Adrenal gland (tissue), 5 donors: ENCODE measurements around the gene ATRIP.

Experiments
- POLR2A ChIP-seq, 2 donors: fragments of 450-650 bp; IDR thresholded peaks; one replicate each; pipeline ENCODE4 v1.6.1; 2017; ENCODE audit warnings: antibody characterized with exemption in 2 of 2, mild to moderate bottlenecking in 2 of 2, moderate library complexity in 1 of 2
- TF ChIP-seq, protein P1 (sequence below), 6 experiments: fragments of 450-650 bp in 4 of 6; fragments of 200-600 bp in 2 of 6; sonication (generic) in 1 of 6; IDR thresholded peaks; 1 replicate in 5 of 6; 2 replicates in 1 of 6; pipeline versions ENCODE4 v1.5.1 to v1.8.0; 2016 to 2021; ENCODE audit warnings: antibody characterized with exemption in 6 of 6, mild to moderate bottlenecking in 2 of 6, moderate library complexity in 1 of 6
- donor health status: DM: no; HTN: no; CAD: no.

DNA sequence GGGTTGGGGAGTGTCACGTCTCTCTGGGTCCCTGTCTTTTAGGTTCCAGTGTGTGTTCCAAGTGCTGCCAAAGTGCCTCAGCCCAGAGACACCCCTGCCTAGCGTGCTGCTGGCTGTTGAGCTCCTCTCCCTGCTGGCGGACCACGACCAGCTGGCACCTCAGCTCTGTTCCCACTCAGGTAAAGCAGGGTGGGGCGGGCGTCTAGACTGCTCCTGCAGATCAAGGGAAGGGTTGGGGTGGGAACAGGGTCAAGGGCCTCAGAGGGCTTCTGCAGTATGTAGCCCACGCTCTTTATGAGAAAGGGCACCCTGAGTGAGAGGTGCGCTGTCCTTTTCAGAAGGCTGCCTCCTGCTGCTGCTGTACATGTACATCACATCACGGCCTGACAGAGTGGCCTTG is 17.2 kb downstream of the ATRIP start:
- TF ChIP-seq, protein P1, sequence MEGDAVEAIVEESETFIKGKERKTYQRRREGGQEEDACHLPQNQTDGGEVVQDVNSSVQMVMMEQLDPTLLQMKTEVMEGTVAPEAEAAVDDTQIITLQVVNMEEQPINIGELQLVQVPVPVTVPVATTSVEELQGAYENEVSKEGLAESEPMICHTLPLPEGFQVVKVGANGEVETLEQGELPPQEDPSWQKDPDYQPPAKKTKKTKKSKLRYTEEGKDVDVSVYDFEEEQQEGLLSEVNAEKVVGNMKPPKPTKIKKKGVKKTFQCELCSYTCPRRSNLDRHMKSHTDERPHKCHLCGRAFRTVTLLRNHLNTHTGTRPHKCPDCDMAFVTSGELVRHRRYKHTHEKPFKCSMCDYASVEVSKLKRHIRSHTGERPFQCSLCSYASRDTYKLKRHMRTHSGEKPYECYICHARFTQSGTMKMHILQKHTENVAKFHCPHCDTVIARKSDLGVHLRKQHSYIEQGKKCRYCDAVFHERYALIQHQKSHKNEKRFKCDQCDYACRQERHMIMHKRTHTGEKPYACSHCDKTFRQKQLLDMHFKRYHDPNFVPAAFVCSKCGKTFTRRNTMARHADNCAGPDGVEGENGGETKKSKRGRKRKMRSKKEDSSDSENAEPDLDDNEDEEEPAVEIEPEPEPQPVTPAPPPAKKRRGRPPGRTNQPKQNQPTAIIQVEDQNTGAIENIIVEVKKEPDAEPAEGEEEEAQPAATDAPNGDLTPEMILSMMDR (IDR thresholded peaks at IDR 0.05) = no peak
- TF ChIP-seq POLR2A (IDR thresholded peaks at IDR 0.05) = no peak
